OCI-LY7 (cell line): Measurements from ENCODE around the gene ANAPC10.
"Not testable (repeated sequence)": the region's sequence is repeated elsewhere in the genome, so short reads cannot be mapped to it uniquely, and the experiment has no call there.

ENCODE experiments used
- CTCF ChIP-seq: fragments of 200-600 bp; sonication (generic); conservative IDR thresholded peaks from 2 replicates; pipeline ENCODE4 v1.5.1; 2014; ENCODE audit warnings: mild to moderate bottlenecking, antibody characterized with exemption, low read length, moderate library complexity, mixed read lengths
- EZH2phosphoT487 ChIP-seq: fragments of 200-600 bp; sonication (generic); IDR thresholded peaks from 2 replicates; pipeline ENCODE4 v1.6.1; 2018; ENCODE audit warnings: low read depth, borderline replicate concordance, mild to moderate bottlenecking, mixed run types, antibody characterized with exemption, low read length, moderate library complexity, mixed read lengths

GRCh38 chr4:145136219-145136618, 38.2 kb upstream of the ANAPC10 start:
- TF ChIP-seq EZH2phosphoT487, CTCF: not testable (repeated sequence)
